ENCODE results near the gene PRB3.

The PRB3 gene

DNA sequence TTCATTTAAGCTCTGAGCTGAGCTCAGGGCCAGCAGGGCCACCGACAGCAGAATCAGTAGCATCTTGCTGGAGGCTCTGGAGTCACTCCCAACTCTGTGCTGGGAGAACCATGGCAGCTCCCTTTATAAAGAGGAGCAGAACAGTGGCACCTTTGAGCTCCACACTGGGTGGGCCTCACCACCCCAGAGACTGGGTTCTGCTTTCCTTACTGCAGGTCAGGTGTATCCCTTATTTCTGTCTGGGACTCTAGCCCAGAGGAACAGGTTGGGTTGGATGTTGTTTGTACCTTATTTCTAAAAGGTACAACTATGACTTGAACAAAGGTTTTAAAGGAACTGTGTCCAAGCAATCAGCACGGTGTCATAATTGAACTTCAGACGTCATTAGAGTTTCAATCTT, at the start of gene PRB3:
Gene PRB3 (minus strand): TSS at position 101 of the 400 bp plus-strand sequence. CDS start 38 bp downstream, at position 63.
- H3K4me1 ChIP-seq (ENCODE audit: control insufficient read depth, insufficient read depth, low read length): no peaks in the 10 kb centered on the region
- H3K9me3 ChIP-seq (ENCODE audit: control insufficient read depth, insufficient read depth, low read depth, low read length): no peaks in the 10 kb centered on the region
- TF ChIP-seq ZNF26 (tag by site-specific recombination; IDR thresholded peaks at IDR 0.05) (no peak), ZBTB20 (tag by site-specific recombination; IDR thresholded peaks at IDR 0.05) (no peak), ZNF223 (tag by site-specific recombination; IDR thresholded peaks at IDR 0.05) (no peak)
- TF ChIP-seq, protein P1, sequence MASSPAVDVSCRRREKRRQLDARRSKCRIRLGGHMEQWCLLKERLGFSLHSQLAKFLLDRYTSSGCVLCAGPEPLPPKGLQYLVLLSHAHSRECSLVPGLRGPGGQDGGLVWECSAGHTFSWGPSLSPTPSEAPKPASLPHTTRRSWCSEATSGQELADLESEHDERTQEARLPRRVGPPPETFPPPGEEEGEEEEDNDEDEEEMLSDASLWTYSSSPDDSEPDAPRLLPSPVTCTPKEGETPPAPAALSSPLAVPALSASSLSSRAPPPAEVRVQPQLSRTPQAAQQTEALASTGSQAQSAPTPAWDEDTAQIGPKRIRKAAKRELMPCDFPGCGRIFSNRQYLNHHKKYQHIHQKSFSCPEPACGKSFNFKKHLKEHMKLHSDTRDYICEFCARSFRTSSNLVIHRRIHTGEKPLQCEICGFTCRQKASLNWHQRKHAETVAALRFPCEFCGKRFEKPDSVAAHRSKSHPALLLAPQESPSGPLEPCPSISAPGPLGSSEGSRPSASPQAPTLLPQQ (tag by site-specific recombination; IDR thresholded peaks at IDR 0.05): no peak
- no peak within 1 kb of the TSS for H3K4me3 ChIP-seq (ENCODE audit: low read depth, low read length)
- no peaks in the 10 kb centered on the region for H3K36me3 ChIP-seq (ENCODE audit: control insufficient read depth in 2 of 2, insufficient read depth in 1 of 2, low read length in 2 of 2)
- POLR2A ChIA-PET: no interaction called here
- no peak within 1 kb of the TSS for H3K27ac ChIP-seq (ENCODE audit: extremely low read depth, low read depth, low read length)
- CTCF ChIA-PET: no interaction called here

GRCh38 chr12:11310336-11310735, 40.8 kb upstream of the PRB3 start, which contains the start of gene PRB4:
Gene PRB4, minus strand, starts transcription at chr12:11310436. Its CDS starts 38 bp downstream, at chr12:11310398.
- CTCF ChIA-PET: no interaction called here
- POLR2A ChIA-PET: no interaction called here
- TF ChIP-seq ZIC2 (tag by site-specific recombination; IDR thresholded peaks at IDR 0.05) (no peak), ZNF350 (tag by site-specific recombination; IDR thresholded peaks at IDR 0.05) (no peak)
- no peaks in the 10 kb centered on the region for H3K36me3 ChIP-seq (ENCODE audit: control insufficient read depth in 2 of 2, insufficient read depth in 1 of 2, low read length in 2 of 2)
- H3K4me1 ChIP-seq (ENCODE audit: control insufficient read depth, insufficient read depth, low read length): no peaks in the 10 kb centered on the region
- no peak within 1 kb of the TSS for H3K27ac ChIP-seq (ENCODE audit: extremely low read depth, low read depth, low read length)
- no peaks in the 10 kb centered on the region for H3K9me3 ChIP-seq (ENCODE audit: control insufficient read depth, insufficient read depth, low read depth, low read length)
- no peak within 1 kb of the TSS for H3K4me3 ChIP-seq (ENCODE audit: low read depth, low read length)

DNA sequence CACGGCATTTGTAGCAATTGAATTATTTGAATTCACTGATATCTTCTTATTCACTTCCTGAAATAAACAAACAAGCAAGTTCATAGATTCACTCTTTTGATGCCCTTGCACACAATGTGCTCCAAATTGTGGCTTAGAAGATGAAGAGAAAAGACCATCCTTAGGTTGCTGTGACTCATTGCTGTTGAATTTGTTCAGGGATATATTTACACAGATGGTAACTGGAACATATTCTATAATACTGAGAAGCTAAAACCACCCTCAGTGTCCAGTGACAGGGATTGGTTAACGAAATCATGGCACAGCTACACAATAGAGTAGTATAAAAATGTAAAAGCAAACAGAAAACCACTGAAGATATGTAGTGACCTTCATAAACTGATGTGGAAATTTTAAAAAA, 37.6 kb upstream of the PRB3 start:
- ChIA-PET CTCF (interaction anchor here (0.6 to 0.8 kb wide), 2 partner anchors 68 to 536 kb away, joined by 3 read pairs; no protein-coding TSS in a partner anchor), POLR2A (no interaction called here)
- Histone ChIP-seq H3K9me3 (ENCODE audit: control insufficient read depth, insufficient read depth, low read depth, low read length) (no peaks in the 10 kb centered on the region), H3K4me3 (ENCODE audit: low read depth, low read length) (no peak overlapping the region), H3K4me1 (ENCODE audit: control insufficient read depth, insufficient read depth, low read length) (no peaks in the 10 kb centered on the region), H3K27ac (ENCODE audit: extremely low read depth, low read depth, low read length) (no peak overlapping the region), H3K36me3 (ENCODE audit: control insufficient read depth in 2 of 2, insufficient read depth in 1 of 2, low read length in 2 of 2) (no peaks in the 10 kb centered on the region)
- TF ChIP-seq ZFP37 (tag by site-specific recombination; IDR thresholded peaks at IDR 0.05) (no peak), ZNF473 (tag by site-specific recombination; IDR thresholded peaks at IDR 0.05) (no peak), ZNF214 (tag by site-specific recombination; IDR thresholded peaks at IDR 0.05; ENCODE audit: borderline replicate concordance) (no peak), ZBTB1 (tag by site-specific recombination; IDR thresholded peaks at IDR 0.05) (no peak), ZNF354C (tag by site-specific recombination; IDR thresholded peaks at IDR 0.05; ENCODE audit: borderline replicate concordance, low read depth) (no peak)
- TF ChIP-seq, protein P1 (tag by site-specific recombination; IDR thresholded peaks at IDR 0.05): no peak

GRCh38 chr12:11273449-11273848, 3.9 kb upstream of the PRB3 start:
- Histone ChIP-seq H3K36me3 (ENCODE audit: control insufficient read depth in 2 of 2, insufficient read depth in 1 of 2, low read length in 2 of 2) (no peaks in the 10 kb centered on the region), H3K9me3 (ENCODE audit: control insufficient read depth, insufficient read depth, low read depth, low read length) (no peaks in the 10 kb centered on the region), H3K27ac (ENCODE audit: extremely low read depth, low read depth, low read length) (no peak overlapping the region), H3K4me1 (ENCODE audit: control insufficient read depth, insufficient read depth, low read length) (no peaks in the 10 kb centered on the region), H3K4me3 (ENCODE audit: low read depth, low read length) (no peak overlapping the region)
- POLR2A ChIA-PET: no interaction called here
- CTCF ChIA-PET: interaction anchor here (0.5 kb wide), 1 partner anchor 213 kb away, joined by 7 read pairs; no protein-coding TSS in a partner anchor
- TF ChIP-seq ZNF561 (tag by site-specific recombination; IDR thresholded peaks at IDR 0.05; ENCODE audit: borderline replicate concordance) (no peak), ZNF16 (tag by site-specific recombination; IDR thresholded peaks at IDR 0.05; ENCODE audit: low read depth) (no peak), MYNN (tag by site-specific recombination; IDR thresholded peaks at IDR 0.05; ENCODE audit: borderline replicate concordance) (no peak), BCL11B (tag by site-specific recombination; IDR thresholded peaks at IDR 0.05; ENCODE audit: low read depth) (no peak), ZNF19 (tag by site-specific recombination; IDR thresholded peaks at IDR 0.05; ENCODE audit: low read depth) (no peak), HOXD13 (CRISPR knock-in tag; IDR thresholded peaks at IDR 0.05; ENCODE audit: borderline replicate concordance) (no peak), ZNF701 (tag by site-specific recombination; IDR thresholded peaks at IDR 0.05) (no peak), ZNF416 (tag by site-specific recombination; IDR thresholded peaks at IDR 0.05) (no peak), ZNF707 (tag by site-specific recombination; IDR thresholded peaks at IDR 0.05) (no peak)
- TF ChIP-seq, protein P2, sequence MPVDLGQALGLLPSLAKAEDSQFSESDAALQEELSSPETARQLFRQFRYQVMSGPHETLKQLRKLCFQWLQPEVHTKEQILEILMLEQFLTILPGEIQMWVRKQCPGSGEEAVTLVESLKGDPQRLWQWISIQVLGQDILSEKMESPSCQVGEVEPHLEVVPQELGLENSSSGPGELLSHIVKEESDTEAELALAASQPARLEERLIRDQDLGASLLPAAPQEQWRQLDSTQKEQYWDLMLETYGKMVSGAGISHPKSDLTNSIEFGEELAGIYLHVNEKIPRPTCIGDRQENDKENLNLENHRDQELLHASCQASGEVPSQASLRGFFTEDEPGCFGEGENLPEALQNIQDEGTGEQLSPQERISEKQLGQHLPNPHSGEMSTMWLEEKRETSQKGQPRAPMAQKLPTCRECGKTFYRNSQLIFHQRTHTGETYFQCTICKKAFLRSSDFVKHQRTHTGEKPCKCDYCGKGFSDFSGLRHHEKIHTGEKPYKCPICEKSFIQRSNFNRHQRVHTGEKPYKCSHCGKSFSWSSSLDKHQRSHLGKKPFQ (tag by site-specific recombination; IDR thresholded peaks at IDR 0.05): no peak

Data from HEK293 (cell line).